ENCODE results near the gene THAP10.

- TF ChIP-seq EZH2 (IDR thresholded peaks at IDR 0.05; ENCODE audit: insufficient read depth, poor library complexity, severe bottlenecking) (no peak), EZH2phosphoT487 (IDR thresholded peaks at IDR 0.05; ENCODE audit: insufficient read depth, low read depth) (no peak)
These were observed 39.6 kb upstream of the THAP10 start for GRCh38 chr15:70931821-70932220.
